H1 (cell line): ENCODE measurements around the gene ZNF132. TPM values are rescaled to one million over a fixed set of nuclear protein-coding genes. Genes with fewer than 3 reads are reported as not detected.

Experiments used
- EZH2 ChIP-seq: fragments of 200-600 bp; sonication (generic); IDR thresholded peaks from 2 replicates; pipeline ENCODE4 v1.7.1; 2012; ENCODE audit warnings: low read depth, mild to moderate bottlenecking, moderate library complexity, low read length, inconsistent platforms; ENCODE audit not compliant: severe bottlenecking
- polyA plus RNA-seq, 7 experiments: library from polyadenylated mRNA; depleted of rRNA in 3 of 7; stranded (reverse) in 5 of 7; unstranded in 2 of 7; fragments of >200 nt in 5 of 7; fragments of 200-250 nt in 2 of 7; gene quantifications; 1 replicate in 5 of 7; 2 replicates in 1 of 7; 4 replicates in 1 of 7; pipeline versions ENCODE4 v1.2.1 to v1.2.3, GENCODE V29; 2011 to 2013; ENCODE audit warnings: missing spikeins in 2 of 7, mixed read lengths in 2 of 7
- total RNA-seq: library from RNA; stranded (reverse); fragmentation: NEBNext Ultra II Directional; extraction: Animal tissue kit (Norgen Biotek cat#: 25700); gene quantifications from 2 replicates; pipeline ENCODE4 v1.2.1, GENCODE V29; 2021

ZNF132 gene
- total and polyA plus RNA-seq, 2 of the 8 experiments (the other 6 are each of a cell fraction or from before 2014, with no cell fraction given) = 0.89 to 1.9 TPM

- TF ChIP-seq EZH2 = no peak
These were observed 11.6 kb upstream of the ZNF132 start, which contains the start of gene ZNF324B (continued) for GRCh38 chr19:58451358-58452101.
